NOMO-1 treated with DMSO at 0.1 percent for 48 hours (cell line): ENCODE data around the gene EFCAB6.

Experiments
- DNase-seq: peaks from one replicate; lab custom pipeline; 2025; ENCODE audit not compliant: unreplicated experiment; lab: John Stamatoyannopoulos, UW

Gene EFCAB6

DNA sequence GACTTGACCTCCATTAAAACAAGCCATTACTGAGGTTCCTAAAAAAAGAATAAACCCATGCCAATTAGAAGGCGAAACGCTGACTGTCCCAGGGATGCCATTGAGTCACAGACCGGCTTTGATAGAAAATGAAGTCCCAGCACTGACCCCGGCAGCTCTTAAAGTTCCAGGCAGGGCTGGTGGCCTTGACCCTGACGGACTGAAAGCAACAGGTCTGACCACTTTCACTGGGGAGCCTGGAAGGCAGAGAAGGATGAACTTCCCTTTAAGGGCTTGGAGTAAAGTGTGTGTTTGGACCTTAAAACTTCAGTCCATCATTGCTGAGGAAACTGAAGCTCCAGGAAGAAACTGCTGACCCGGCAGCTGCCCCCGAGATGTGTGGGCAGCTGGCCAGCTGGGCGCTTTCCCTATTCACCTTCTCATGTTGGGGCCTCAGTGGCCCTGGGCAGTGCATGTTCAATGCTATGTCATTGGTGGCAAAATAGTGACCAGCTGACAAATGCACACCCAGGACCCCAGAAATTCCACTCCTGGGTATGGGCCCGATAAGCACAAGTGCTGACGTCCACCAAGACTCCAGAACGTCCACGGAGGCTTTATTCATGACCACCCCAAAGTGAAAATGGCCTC lies 18.9 kb upstream of the EFCAB6 start:
- DNase-seq, result no peak

DNA sequence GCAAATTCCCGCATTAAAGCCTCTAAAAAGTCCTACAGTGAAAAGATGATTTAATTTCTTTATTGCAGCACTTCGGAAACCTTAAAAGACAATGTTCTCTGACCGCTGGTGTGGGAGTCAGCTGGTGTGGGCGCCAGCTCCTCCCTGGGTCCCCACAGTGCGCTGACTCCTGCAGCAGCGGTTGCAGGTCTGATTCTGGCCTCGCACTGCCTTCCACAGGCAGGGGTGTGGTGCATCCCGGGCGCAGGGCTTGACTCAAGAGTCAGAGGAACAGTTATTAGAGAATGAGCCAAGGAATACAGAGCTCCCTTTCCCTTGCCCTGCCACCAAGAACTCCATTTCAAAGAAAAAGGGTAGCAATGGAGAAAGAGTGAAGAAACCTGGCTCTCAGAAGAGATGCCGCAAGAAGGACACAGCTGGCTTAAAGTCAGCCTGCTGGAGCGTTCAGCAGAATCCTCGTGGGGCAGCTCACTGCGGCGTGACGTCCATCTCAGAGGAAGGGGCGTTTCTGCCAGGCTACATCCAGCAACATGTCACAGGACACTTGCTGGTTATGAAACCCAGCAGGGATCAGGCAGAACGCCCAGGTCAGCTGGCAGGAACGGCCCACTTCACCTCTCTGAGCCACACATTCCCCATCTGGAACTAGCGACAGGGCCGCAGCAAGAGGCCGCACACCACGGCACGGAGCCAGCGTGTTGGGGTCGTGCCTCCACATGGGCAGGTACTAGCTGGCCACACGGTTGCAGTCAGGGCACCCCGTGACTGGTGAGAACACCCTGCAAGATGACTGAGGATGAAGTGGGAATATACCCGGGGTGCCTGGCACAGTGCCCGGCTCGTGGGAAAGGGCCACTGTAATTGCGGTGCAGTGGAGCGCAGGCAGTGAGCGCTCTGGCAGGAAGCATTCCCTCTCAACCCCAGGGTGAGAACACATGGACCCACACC lies 18.1 kb upstream of the EFCAB6 start:
- DNase-seq, result no peak

DNA sequence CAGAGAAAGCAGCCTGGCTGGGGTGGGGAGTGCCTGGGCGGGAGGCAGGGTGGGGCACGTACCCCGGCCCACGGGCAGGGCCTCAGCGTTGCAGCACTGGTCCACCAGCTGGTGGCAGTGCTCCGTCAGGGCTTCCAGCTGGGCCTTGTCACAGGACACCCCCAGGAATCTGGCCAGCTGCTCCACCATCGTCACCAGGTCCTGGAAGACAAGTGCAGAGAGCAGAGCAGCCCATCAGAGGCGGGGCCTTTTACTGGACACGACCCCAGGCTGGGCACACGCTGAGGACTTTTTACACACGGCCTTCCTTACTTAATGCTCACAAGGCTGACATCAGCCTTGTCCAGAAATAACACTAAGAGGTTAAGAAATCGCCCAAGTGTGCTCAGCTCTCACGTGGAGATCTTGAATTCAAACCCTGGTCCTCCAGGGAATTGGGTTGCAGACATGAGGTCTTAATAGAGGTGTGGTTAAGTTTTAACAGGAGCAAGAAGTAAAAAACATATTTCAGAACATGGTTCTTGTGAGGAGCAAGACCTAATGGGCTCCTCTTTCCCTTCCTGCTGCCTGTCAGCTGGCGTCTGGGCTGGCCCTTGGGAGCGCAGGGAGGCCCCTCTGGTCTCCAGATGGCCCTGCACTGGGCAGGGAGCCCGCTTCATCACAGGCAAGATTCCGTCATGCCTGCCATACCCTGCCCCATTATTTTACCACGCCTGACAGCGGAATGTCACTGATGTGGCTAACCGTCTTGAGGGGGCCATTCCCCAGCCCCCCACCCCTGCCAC lies 17.1 kb upstream of the EFCAB6 start:
- no peak for DNase-seq

DNA sequence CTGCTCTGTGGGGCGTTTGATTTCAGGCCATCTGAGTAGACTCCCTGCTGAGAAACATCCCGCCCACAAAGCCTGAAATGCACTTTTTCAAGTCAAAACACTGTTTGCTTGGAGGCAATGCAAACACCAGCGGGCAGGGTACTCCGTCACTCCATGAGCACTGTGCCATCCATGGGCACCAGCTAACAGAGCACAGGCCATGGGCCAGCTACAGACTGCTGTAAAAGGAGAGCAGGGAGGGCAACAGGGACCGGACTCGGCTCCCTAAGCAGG lies 16.6 kb upstream of the EFCAB6 start:
- no peak for DNase-seq

DNA sequence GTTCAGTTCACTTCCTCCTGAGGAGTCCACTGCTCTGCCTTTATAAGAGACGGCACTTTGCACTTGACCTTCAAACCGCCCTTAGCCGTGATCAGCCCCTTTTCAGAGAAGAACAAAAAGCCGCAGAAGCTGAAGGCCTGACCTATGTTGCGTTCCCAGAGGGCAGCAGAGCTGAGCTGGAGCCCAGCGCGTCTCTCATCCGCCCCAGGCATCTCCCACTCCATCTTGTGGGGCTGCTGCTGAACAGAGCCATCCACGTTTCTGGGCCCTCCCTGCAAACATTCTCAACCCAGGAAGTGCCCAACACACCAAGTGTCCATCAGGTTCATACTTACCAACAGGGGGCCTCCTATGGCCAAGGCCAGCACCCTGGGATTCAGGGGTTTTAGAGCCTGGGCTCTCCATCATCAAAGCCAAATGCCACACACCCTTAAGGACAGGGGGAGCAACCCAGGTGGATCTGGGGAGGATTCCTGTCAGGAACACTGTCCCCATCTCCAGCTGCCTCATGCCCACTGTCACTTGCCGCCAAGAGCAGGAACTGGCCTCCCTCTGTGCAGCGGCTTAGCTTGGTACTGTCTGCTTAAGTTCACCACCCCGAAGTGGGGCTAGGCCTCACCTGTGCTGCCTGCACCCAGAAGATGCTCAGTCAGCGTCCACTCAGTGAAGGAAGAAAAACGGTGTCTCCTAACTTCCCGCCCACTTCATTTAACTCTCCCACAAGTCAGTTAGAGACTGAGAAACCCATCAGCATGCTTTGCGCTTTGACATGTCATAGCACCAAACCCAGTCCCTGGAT lies 16.0 kb upstream of the EFCAB6 start:
- DNase-seq, result no peak

DNA sequence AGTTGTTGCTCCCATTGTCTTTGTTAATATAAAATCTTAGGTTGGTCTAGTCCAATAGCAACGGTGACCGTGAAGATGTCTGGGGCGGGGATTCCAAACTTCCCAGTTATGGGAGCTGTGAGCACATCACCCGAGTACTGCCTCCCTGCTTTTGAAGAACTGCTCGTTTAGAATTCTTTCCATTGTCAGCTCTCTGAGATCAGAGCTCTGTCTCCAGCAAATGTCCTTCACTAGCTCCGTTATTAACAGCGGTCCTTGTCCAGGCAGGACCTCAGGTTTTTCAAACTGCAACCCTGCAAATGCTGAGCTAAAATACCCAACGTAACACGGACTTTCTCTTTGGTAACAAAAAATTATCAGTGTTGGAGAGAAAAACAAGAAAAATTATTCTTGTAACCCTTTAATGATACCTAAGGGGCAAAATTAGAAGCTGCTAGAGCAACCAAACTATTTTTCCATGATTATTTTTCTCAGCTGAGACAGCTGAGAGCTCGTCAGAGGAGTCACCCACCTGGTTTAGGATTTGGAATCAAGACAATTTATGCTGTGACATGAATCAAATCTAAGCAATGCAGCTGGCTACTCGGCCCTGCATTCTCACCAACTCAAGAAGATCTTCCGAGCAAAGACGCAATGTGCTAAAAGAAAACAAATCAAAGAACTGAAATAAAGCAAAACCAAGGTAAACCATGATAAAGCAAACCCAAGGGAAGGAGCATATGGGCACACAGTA lies 15.1 kb upstream of the EFCAB6 start:
- no peak for DNase-seq

DNA sequence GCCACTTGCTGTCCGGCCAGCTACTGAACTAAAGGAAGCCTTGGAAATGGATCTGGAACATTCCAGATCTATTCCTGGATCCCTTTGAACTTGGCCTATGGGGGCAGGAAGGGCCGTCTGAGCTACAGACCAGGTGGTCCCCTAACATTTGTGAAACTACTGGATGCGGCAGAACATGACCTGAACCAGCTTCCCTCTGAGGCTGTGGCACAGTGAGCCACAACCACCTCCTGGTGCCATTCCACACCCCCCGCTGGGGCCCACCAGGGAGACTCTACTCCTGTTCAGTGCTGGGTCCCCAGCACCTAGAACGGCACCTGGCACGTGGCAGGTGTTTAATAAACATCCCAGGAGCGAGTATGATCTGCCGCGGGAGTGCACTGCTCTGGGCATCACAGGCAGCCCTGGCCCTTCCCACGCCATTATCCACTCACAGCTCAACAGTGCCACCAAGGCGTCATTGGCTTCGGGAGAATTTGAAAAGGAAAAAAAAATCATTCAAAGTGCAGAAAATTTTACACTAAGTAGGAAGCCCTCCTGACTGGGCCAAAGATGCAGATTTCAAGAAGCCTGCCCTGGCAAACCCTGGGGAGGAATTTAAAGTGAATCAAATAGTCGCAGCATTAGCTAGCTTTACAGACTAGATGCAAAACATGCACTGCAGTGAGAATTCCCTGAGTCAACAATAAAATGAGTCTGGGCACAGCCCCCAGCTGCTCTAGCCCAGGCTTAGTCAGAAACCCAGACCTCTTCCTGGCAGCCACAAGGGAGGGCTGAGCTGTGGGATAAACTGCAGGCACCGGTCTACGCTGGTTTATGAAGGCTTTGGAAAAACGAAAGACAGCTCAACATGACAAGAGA lies 14.3 kb upstream of the EFCAB6 start:
- DNase-seq, result no peak

DNA sequence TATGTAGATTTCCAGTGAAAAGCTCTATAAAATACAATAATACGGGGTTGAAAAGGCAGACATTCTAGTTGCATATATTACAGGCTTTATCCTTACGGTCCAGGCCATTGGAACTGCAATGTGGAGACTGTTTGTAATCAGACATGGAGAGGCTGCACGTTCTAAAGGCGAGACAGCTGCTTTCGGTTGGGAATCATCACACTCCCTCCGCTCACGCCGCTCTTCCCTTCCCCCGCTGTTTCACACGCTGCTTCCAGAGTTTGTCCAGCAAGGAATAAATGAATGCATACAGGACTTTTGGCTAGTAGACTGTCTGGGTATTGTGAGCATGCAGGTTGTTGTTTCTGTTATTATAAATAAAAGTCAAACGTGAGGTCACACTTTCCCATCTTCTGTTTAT lies 13.5 kb upstream of the EFCAB6 start:
- DNase-seq, result no peak

DNA sequence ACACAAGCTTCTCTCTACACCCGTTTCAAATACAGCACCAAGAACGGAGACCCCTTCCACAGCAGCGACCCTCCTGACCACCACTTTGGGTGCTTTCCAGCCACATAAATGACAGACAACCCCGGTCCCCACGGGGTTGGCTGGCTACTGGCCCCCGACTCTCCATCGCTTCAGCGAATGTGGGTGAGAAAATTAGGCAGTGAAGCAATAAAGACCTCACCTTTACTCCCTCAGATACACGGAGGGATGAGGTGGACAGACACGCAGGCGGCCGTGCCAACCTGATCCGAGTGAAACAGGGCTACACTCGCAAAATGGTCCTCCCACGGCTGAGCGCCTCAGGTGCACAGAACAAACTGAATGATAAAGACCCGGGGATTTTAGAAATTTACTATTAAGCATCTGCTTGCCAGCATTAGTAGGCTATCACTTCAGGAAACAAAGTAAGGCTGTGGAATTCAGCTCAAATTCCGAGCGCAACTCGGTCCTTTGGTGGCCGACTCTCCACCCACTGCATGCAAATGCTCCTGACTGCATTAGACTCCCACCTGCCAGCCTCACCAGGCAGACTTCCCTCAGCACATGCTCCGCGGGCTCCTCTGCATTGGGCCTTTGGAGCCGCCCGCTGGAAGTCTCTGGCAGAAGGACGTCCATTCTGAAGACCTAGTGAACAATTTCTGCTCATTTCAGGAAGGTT lies 12.8 kb upstream of the EFCAB6 start:
- no peak for DNase-seq

DNA sequence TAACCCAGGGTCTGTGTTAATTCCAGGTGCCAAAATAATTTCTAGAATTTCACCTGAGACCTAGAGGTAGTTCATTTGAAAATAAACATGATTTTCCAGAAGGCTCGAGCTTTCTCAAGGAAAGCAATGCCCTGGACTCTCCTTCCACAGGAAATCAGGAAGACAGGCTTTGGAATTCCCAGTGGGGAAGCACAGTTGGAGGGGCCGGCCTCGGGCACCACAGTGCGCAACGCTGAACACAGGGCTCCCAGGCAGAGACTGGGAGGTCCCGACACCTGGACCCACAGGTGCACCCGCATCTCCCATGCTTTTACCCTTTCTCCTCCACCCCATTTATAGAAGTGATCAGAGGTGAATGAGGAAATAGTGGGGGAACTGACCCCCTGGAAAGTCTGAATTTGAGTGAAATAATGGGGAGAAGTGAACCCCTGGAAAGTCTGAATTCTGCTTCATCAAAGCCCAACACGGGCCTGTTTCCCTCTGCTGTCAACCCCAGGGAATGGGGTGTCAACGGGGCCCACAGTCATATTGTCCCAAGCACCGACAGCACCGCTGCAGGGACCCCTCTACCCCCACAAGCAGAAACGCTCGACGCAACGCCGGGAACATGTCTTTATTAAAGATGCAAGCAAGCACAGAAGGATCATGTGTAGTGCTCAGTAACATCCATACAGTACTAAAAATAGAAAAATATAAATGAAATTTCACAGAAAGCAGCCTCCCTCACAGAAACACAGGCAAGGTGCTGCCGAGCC lies 12.0 kb upstream of the EFCAB6 start:
- DNase-seq, result no peak

DNA sequence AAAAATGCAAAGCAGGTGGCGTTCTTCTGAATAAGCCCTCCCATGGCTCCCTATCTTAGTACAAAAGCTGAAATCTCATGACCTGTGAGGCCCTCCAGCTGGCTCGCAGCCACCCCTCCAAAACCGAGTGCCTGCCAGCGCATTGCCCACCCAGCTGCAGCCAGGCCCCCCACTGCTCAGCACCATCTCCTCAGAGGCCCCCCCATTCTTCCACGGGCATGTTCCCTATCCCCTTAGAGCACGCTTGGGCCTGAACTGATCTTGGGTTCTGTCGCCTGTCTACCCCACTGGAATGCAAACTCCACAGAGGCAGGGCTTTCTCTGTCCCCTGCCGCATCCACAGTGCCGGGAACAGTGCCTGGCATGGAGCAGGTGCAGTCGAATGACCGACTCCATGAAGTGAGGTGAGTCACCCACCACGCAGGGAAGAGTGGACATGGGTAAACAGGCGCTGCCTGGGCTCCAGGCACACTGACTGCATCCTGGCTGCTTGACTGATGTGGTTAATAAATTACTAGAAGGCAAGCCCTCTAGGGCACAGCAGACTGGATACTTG lies 11.3 kb upstream of the EFCAB6 start:
- DNase-seq, result no peak

DNA sequence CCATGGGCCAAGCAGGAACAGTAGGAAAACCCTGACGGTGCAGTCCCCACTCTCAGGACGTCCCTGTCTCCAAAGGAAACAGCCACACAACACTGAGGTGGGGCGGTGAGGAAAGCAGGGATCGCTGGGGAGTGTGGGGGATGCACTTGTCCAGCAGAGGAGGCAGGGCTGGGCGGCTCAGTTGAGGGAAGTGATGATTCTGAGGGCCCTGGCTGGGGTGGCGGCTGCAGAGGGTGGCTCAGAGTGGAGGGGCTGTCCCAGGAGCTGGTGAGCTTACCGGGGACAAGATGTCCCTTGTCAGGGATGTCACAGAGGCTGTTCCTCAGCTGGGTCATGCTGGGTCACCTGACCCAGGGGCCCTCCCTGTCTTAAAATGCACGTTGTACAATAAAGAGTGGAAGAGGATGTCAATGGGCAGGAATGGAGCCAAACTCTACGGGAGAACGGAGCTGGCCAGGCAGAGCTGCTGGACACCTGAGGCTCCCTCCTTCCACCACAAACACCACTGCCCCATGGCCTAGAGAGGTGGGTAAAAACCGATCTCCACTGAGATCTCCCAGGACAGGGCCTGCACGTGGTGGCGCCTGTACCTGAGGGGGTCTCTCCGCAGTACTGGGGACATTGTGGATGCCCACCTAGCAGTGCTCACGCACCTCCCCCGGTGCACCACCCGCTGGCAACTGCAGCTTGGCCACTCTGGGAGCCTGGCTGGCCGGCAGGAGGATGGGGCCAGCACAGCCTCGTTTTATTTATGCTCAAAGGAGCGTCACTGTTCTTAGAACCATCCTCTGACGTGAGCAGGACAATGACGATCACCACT lies 9.7 kb upstream of the EFCAB6 start:
- DNase-seq, result no peak

DNA sequence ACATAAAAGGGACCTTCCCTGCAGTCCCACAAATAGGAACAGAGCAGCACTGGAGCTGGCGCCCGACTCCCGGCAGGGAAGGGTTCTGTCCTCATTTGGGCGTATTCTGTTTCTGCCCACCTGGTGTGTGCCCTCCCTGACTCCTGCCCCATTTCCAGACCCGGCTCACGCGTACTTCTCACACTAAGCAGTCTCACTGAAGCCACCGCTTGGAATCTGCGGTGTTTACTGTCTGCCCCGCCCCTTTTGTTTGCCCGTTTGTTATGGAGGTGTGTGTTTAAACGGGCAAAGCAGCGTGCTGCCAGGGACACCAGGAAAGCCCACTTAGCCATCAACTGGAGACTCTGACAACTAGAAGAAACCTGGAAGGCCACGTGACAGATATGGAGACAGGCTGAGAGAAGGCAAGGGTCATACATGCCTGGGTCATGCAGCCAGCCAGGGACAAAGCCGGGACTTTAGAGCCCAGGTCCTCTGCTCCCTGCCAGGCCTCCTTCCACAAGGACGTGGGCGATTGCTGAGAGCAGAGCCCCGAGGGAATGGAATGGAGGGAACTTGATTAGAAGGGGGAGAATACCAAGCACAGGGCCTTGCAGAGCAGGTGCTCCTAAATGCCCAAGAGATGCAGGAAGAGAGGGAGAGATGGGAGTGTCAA lies 8.7 kb upstream of the EFCAB6 start:
- DNase-seq, result no peak

DNA sequence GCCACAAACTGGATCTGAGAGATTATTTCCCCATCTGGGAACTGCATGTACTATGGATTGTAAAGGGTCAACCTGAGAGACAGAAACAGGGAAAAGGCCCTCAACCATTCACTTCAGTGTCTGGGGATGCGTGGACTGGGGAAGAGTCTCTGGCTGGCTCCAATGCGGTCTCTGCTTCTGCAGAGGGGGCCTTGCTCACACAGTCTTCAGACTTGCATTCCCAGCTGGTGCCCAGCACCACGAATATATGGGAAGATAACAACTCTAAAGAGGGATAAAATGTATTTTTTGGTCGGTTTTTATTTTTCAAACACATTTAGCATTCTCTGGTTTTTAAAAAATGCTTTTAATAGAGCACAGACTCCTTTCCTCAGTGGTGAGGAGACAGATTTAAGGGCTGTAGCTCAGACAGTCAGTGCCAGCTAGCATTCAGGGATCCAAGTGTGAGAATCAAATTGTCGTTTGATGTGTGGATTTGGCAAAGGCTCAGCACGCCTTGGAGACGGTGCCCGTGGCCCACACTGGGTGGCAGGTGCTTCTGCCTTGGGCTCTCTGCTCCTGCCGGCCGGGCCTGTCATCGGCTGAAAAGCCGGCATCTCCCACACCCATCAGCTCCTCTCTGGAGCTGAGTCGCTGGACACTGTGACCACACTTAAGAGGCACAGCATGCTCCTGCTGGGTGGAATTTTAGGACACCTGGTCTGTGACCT lies 8.0 kb upstream of the EFCAB6 start:
- no peak for DNase-seq

DNA sequence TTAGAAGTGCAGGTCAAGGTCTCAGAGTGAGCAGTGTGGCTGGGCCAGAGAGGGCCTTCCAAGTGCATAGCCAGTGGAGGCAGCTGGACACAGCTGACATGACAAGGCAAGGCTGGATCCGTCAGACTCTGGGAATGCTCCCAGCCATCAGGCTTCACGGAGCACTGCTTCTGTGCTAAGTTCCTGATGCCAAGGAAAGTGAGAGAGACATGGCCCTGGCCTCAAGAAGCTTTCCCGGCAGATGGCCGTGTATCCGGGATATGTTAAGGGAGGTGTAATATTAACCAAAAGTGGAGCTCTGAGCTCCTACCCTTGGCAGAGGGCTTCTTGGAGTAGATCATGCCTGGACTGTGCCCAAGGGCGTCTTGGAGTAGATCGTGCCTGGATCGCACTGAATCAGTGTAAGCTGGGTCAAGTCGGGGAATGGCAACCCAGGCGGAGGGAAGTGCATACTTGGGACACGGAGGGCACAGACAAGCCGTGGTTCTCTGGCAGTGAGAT lies 7.4 kb upstream of the EFCAB6 start:
- DNase-seq, result no peak

DNA sequence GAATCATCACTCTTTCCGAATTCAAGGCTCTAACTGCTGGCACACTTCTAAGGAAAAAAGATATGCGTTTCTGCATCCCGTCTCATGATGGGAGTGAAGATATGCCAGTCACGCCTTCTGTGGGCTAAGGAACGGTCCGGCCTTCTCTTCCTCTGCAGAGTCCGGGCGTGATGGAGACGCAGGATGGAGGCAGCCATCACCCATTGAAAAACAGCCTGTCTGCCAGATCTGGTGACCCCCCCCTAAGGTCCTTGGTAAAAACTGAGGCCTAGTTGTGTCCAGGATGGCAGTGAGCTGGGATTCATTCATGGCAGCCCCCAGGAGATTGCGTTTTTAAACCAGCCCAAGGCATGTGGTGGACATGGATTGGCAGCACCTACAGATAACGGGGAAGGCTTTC lies 6.9 kb upstream of the EFCAB6 start:
- DNase-seq, result no peak
